Endodermal cell (in vitro differentiated cells): ENCODE measurements around the gene GNL3L. TPM values are rescaled to one million over a fixed set of nuclear protein-coding genes. Genes with fewer than 3 reads are reported as not detected.

Source experiments
- DNase-seq: peaks from one replicate; pipeline ENCODE4 v3.0.0-alpha.2; 2017
- H3K27ac ChIP-seq: 2 replicates; pipeline ENCODE4 v1.5.1; 2013; ENCODE audit warnings: mild to moderate bottlenecking, low read depth, low read length, moderate library complexity
- H3K27me3 ChIP-seq: 2 replicates; pipeline ENCODE4 v1.6.1; 2013; ENCODE audit warnings: mild to moderate bottlenecking, low read length, moderate library complexity; ENCODE audit not compliant: insufficient read depth, control insufficient read depth, poor library complexity, severe bottlenecking
- H3K36me3 ChIP-seq: 2 replicates; pipeline ENCODE4 v1.7.0; 2013; ENCODE audit warnings: mild to moderate bottlenecking, low read length, moderate library complexity; ENCODE audit not compliant: control insufficient read depth, insufficient read depth
- H3K4me1 ChIP-seq: one replicate; pipeline ENCODE4 v1.7.0; 2013; ENCODE audit warnings: low read length; ENCODE audit not compliant: control insufficient read depth, insufficient read depth
- H3K4me3 ChIP-seq: 2 replicates; pipeline ENCODE4 v1.5.1; 2013; ENCODE audit warnings: mild to moderate bottlenecking, low read length, moderate library complexity
- H3K9ac ChIP-seq: 2 replicates; pipeline ENCODE4 v1.6.1; 2013; ENCODE audit warnings: mild to moderate bottlenecking, low read length, moderate library complexity; ENCODE audit not compliant: poor library complexity, severe bottlenecking; ENCODE audit errors: extremely low read depth
- H3K9me3 ChIP-seq: 2 replicates; pipeline ENCODE4 v1.6.1; 2013; ENCODE audit warnings: mild to moderate bottlenecking, low read length, moderate library complexity; ENCODE audit not compliant: control insufficient read depth
- H3K27ac Mint-ChIP-seq: 2 replicates; pipeline ENCODE4 v1.8.0; 2020; ENCODE audit warnings: mixed read lengths
- H3K27me3 Mint-ChIP-seq: 2 replicates; pipeline ENCODE4 v1.8.0; 2021; ENCODE audit warnings: mild to moderate bottlenecking, mixed read lengths; ENCODE audit not compliant: insufficient read depth
- H3K36me3 Mint-ChIP-seq: 2 replicates; pipeline ENCODE4 v1.8.0; 2020; ENCODE audit warnings: low read depth, mixed read lengths
- H3K4me1 Mint-ChIP-seq: 2 replicates; pipeline ENCODE4 v1.8.0; 2020; ENCODE audit warnings: mixed read lengths
- H3K4me3 Mint-ChIP-seq: 2 replicates; pipeline ENCODE4 v1.8.0; 2020; ENCODE audit warnings: mild to moderate bottlenecking, moderate library complexity, mixed read lengths
- H3K9me3 Mint-ChIP-seq: 2 replicates; pipeline ENCODE4 v1.8.0; 2020; ENCODE audit warnings: mild to moderate bottlenecking, mixed read lengths
- WGBS, 2 experiments: methylation state at CpG; one replicate each; pipeline versions ENCODE4 v1.1.5 to v1.1.7; 2013; ENCODE audit warnings: missing lambda C conversion rate in 2 of 2, mixed read lengths in 1 of 2; ENCODE audit not compliant: insufficient coverage in 1 of 2, insufficient read length in 1 of 2; 5-methylcytosine and 5-hydroxymethylcytosine counted together
- total RNA-seq, 2 donors: library from RNA; stranded (reverse); fragmentation: NEBNext Ultra II Directional in 1 of 2; extraction: Animal tissue kit (Norgen Biotek cat#: 25700) in 1 of 2; gene quantifications; 2 replicates in 1 of 2; 3 replicates in 1 of 2; pipeline ENCODE4 v1.2.1, GENCODE V29; 2021
- TF ChIP-seq, protein P1 (sequence below): fragments of 200-600 bp; sonication (generic); conservative IDR thresholded peaks from 2 replicates; pipeline ENCODE4 v1.5.0; 2021; ENCODE audit warnings: antibody characterized with exemption, mild to moderate bottlenecking

The GNL3L gene
- total RNA-seq, 2 donors from 2014 or later = 40.2 to 43.8 TPM

DNA sequence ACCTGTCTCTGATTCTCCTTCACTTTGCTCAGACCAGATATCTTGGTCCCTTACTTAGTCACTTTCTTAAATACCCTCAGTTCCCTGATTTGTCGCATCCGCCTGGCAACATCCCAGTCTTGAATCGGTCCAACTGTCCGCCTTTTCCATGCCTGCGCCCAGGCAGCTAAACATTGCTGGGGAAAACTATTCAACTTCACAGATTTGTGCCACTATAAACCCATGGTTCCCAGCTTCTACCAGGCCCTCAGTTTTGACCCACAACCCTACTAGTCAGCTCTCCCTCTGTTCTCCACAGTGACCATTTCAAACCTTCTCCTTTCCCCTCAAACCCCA is 33.5 kb upstream of the GNL3L start:
- peak; percentile 42 for DNase-seq
- Mint-ChIP-seq H3K27me3 (no peaks in the 10 kb centered on the region), H3K4me3 (peak overlapping the region; percentile 70), H3K4me1 (peaks cover 10% of the 10 kb centered on the region), H3K36me3 (no peaks in the 10 kb centered on the region), H3K27ac (peak overlapping the region; percentile 71), H3K9me3 (peaks cover 66% of the 10 kb centered on the region)
- WGBS, 2 experiments = 76% methylated on average over 5 of the region's 5 CpGs; no CpG with 5 or more reads in 1 of the 2 experiments
- H3K27me3 ChIP-seq = no peaks in the 10 kb centered on the region
- peak overlapping the region; percentile 27 for H3K4me3 ChIP-seq
- no peaks in the 10 kb centered on the region for H3K36me3 ChIP-seq
- H3K9me3 ChIP-seq = no peaks in the 10 kb centered on the region
- no peaks in the 10 kb centered on the region for H3K4me1 ChIP-seq
- H3K9ac ChIP-seq = no peak overlapping the region
- H3K27ac ChIP-seq = no peak overlapping the region
- TF ChIP-seq, protein P1, sequence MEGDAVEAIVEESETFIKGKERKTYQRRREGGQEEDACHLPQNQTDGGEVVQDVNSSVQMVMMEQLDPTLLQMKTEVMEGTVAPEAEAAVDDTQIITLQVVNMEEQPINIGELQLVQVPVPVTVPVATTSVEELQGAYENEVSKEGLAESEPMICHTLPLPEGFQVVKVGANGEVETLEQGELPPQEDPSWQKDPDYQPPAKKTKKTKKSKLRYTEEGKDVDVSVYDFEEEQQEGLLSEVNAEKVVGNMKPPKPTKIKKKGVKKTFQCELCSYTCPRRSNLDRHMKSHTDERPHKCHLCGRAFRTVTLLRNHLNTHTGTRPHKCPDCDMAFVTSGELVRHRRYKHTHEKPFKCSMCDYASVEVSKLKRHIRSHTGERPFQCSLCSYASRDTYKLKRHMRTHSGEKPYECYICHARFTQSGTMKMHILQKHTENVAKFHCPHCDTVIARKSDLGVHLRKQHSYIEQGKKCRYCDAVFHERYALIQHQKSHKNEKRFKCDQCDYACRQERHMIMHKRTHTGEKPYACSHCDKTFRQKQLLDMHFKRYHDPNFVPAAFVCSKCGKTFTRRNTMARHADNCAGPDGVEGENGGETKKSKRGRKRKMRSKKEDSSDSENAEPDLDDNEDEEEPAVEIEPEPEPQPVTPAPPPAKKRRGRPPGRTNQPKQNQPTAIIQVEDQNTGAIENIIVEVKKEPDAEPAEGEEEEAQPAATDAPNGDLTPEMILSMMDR = no peak

DNA sequence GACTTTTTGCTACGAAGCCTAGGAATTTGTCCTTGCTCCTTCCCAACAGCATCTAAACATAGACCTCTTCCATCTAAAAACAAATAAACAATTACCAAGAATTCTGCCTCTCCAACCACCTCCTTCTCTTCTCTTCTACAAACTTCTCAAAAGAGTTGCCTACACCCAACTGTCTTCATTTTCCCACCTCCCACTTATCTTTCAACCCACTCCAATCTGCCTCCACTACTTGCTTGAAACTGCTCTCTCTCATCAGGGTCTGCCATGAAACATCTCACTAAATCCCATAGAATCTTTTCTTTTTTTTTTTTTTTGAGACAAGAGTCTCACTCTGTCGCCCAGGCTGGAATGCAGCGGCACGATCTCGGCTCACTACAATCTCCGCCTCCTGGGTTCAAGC is 33.1 kb upstream of the GNL3L start:
- Mint-ChIP-seq H3K27ac (peak overlapping the region; percentile 18), H3K27me3 (no peaks in the 10 kb centered on the region), H3K9me3 (peaks cover 63% of the 10 kb centered on the region), H3K36me3 (no peaks in the 10 kb centered on the region), H3K4me1 (peaks cover 10% of the 10 kb centered on the region), H3K4me3 (peak overlapping the region; percentile 70)
- no peaks in the 10 kb centered on the region for H3K9me3 ChIP-seq
- WGBS, 2 experiments = 80 to 100% methylated on average over 1 to 6 of the region's 6 CpGs
- no peaks in the 10 kb centered on the region for H3K36me3 ChIP-seq
- peak overlapping the region; percentile 27 for H3K4me3 ChIP-seq
- H3K27me3 ChIP-seq = no peaks in the 10 kb centered on the region
- TF ChIP-seq, protein P1 = no peak
- DNase-seq = no peak
- no peak overlapping the region for H3K9ac ChIP-seq
- H3K27ac ChIP-seq = no peak overlapping the region
- H3K4me1 ChIP-seq = no peaks in the 10 kb centered on the region

DNA sequence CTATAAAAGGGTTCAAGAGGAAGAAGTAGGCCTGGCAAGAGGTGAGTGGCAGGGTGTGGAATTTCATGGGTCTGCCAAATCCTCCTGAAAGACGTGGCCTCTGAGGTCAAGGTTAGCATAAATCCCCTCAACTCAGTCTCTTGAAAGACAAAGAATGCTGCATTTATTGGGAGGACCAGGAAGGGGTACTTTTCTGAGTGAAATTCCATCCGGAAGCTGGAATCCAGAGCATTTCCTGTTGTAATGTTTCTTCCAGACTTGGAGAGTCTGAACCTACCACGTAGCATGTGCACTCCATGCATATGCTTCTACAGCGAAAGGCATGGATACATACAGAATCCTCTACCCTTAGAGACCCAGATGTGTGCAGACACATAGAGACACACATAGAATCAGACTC is 20.6 kb upstream of the GNL3L start:
- H3K36me3 Mint-ChIP-seq = peaks cover 2% of the 10 kb centered on the region

More for the DNA sequence above, 20.6 kb upstream of the GNL3L start:
- Histone ChIP-seq H3K9ac (no peak overlapping the region), H3K4me3 (no peak overlapping the region), H3K27me3 (no peaks in the 10 kb centered on the region), H3K27ac (no peak overlapping the region), H3K9me3 (no peaks in the 10 kb centered on the region), H3K4me1 (no peaks in the 10 kb centered on the region), H3K36me3 (no peaks in the 10 kb centered on the region)
- no peak overlapping the region for H3K27ac Mint-ChIP-seq
- peaks cover 58% of the 10 kb centered on the region for H3K9me3 Mint-ChIP-seq
- no peak overlapping the region for H3K4me3 Mint-ChIP-seq
- H3K4me1 Mint-ChIP-seq = no peaks in the 10 kb centered on the region
- no peak for DNase-seq
- TF ChIP-seq, protein P1 = no peak
- WGBS, 2 experiments = 73% methylated on average over 4 of the region's 4 CpGs; no CpG with 5 or more reads in 1 of the 2 experiments
- H3K27me3 Mint-ChIP-seq = no peaks in the 10 kb centered on the region
